OCI-LY7 (cell line): Measurements from ENCODE around the gene TUBB8B. TPM values are rescaled to one million over a fixed set of nuclear protein-coding genes. Genes with fewer than 3 reads are reported as not detected.
"Not testable (repeated sequence)": the region's sequence is repeated elsewhere in the genome, so short reads cannot be mapped to it uniquely, and the experiment has no call there.

ENCODE experiments used
- BruUV-seq: library from RNA; stranded (reverse); fragments of 400-500 nt; replicated peaks from 2 replicates; lab custom pipeline; 2021; lab: Mats Ljungman, UMichigan
- CTCF ChIA-PET: fragments of 300-600 bp; sonication (Branson Sonifier 250); formaldehyde crosslinking; loops from one replicate; lab custom pipeline; 2022; ENCODE audit warnings: antibody characterized with exemption; ENCODE audit not compliant: unreplicated experiment; lab: Charles Lee
- POLR2A ChIA-PET: fragments of 300-600 bp; sonication (Branson Sonifier 250); formaldehyde crosslinking; loops from one replicate; lab custom pipeline; 2022; ENCODE audit warnings: antibody characterized with exemption; lab: Charles Lee
- DNase-seq: peaks from one replicate; pipeline ENCODE4 v3.0.0-alpha.2; 2015; ENCODE audit warnings: low spot score
- H2AFZ ChIP-seq: fragments of 200-600 bp; sonication (generic), shearing (Covaris generic); 2 replicates; pipeline ENCODE4 v1.6.1; 2014; ENCODE audit warnings: mild to moderate bottlenecking, antibody characterized with exemption, low read length, moderate library complexity
- H3K27ac ChIP-seq: fragments of 200-600 bp; sonication (generic); 2 replicates; pipeline ENCODE4 v1.5.1; 2014; ENCODE audit warnings: mixed run types, low read depth, mild to moderate bottlenecking, moderate library complexity, low read length, inconsistent platforms; ENCODE audit not compliant: poor library complexity, severe bottlenecking
- H3K36me3 ChIP-seq: fragments of 200-600 bp; sonication (generic); 2 replicates; pipeline ENCODE4 v1.6.1; 2014; ENCODE audit warnings: mild to moderate bottlenecking, antibody characterized with exemption, low read length, moderate library complexity, mixed read lengths; ENCODE audit not compliant: insufficient read depth
- H3K4me1 ChIP-seq: fragments of 200-600 bp; sonication (generic); 2 replicates; pipeline ENCODE4 v1.5.1; 2014; ENCODE audit warnings: mild to moderate bottlenecking, low read length; ENCODE audit not compliant: insufficient read depth, poor library complexity, severe bottlenecking
- H3K4me2 ChIP-seq: fragments of 200-600 bp; sonication (generic); 2 replicates; pipeline ENCODE4 v1.6.1; 2014; ENCODE audit warnings: mild to moderate bottlenecking, low read length
- H3K4me3 ChIP-seq: fragments of 200-600 bp; sonication (generic); 2 replicates; pipeline ENCODE4 v1.5.1; 2014; ENCODE audit warnings: mild to moderate bottlenecking, low read depth, low read length; ENCODE audit not compliant: poor library complexity, severe bottlenecking
- H3K79me2 ChIP-seq: fragments of 200-600 bp; sonication (generic); 2 replicates; pipeline ENCODE4 v1.6.1; 2016; ENCODE audit warnings: low read depth, mild to moderate bottlenecking, low read length, moderate library complexity, mixed read lengths; ENCODE audit not compliant: insufficient read depth
- H3K9me2 ChIP-seq: fragments of 200-600 bp; sonication (generic); 2 replicates; pipeline ENCODE4 v1.6.1; 2016; ENCODE audit warnings: mild to moderate bottlenecking, low read length, mixed read lengths; ENCODE audit not compliant: insufficient read depth
- H3K9me3 ChIP-seq: fragments of 200-600 bp; sonication (generic); 2 replicates; pipeline ENCODE4 v1.6.1; 2014; ENCODE audit warnings: mild to moderate bottlenecking, mixed run types, low read length, mixed read lengths
- H4K20me1 ChIP-seq: fragments of 200-600 bp; sonication (generic); 2 replicates; pipeline ENCODE4 v1.6.1; 2014; ENCODE audit warnings: mild to moderate bottlenecking, antibody characterized with exemption, low read length, moderate library complexity, mixed read lengths; ENCODE audit not compliant: insufficient read depth
- intact Hi-C: fragments of 100-400 bp; cut with micrococcal nuclease; formaldehyde crosslinking; loops from one replicate; pipeline ENCODE4 v1.10.0; 2022; ENCODE audit not compliant: unreplicated experiment
- total RNA-seq, 2 experiments: library from RNA; depleted of rRNA in 1 of 2; stranded (reverse); fragments of >200 nt in 1 of 2; shearing (Covaris generic) in 1 of 2; gene quantifications; 2 replicates each; pipeline ENCODE4 v1.2.3, GENCODE V29; 2014 to 2022

The TUBB8B gene
- total RNA-seq, 2 experiments from 2014 or later = not detected

- H4K20me1 ChIP-seq, DNase-seq, H3K9me3 ChIP-seq, H3K36me3 ChIP-seq, CTCF ChIA-PET, H3K79me2 ChIP-seq, intact Hi-C loops, H3K4me1 ChIP-seq, H3K27ac ChIP-seq, H3K4me2 ChIP-seq, BruUV-seq, H2AFZ ChIP-seq, H3K4me3 ChIP-seq, H3K9me2 ChIP-seq, POLR2A ChIA-PET: not testable (repeated sequence)
Observed at GRCh38 chr18:13177-13576, 36.2 kb downstream of the TUBB8B start.

- BruUV-seq, H4K20me1 ChIP-seq, H3K79me2 ChIP-seq, POLR2A ChIA-PET, H3K9me2 ChIP-seq, H3K4me2 ChIP-seq, H3K36me3 ChIP-seq, H3K4me1 ChIP-seq, DNase-seq, CTCF ChIA-PET, H3K27ac ChIP-seq, H3K9me3 ChIP-seq, intact Hi-C loops, H3K4me3 ChIP-seq, H2AFZ ChIP-seq: not testable (repeated sequence)
Observed at GRCh38 chr18:12773-13172, 36.6 kb downstream of the TUBB8B start.

GRCh38 chr18:11383-12274 is 37.8 kb downstream of the TUBB8B start:
- DNase-seq, POLR2A ChIA-PET, intact Hi-C loops, H4K20me1 ChIP-seq, H2AFZ ChIP-seq, H3K4me3 ChIP-seq, H3K79me2 ChIP-seq, H3K27ac ChIP-seq, H3K9me2 ChIP-seq, CTCF ChIA-PET, H3K4me2 ChIP-seq, H3K36me3 ChIP-seq, H3K9me3 ChIP-seq, H3K4me1 ChIP-seq, BruUV-seq: not testable (repeated sequence)

- H3K79me2 ChIP-seq, POLR2A ChIA-PET, BruUV-seq, H2AFZ ChIP-seq, H3K36me3 ChIP-seq, H3K4me2 ChIP-seq, H3K9me3 ChIP-seq, H3K9me2 ChIP-seq, DNase-seq, H3K4me3 ChIP-seq, intact Hi-C loops, H4K20me1 ChIP-seq, H3K27ac ChIP-seq, H3K4me1 ChIP-seq, CTCF ChIA-PET: not testable (repeated sequence)
Observed at GRCh38 chr18:10624-11184, 38.7 kb downstream of the TUBB8B start.

- DNase-seq, BruUV-seq, H3K27ac ChIP-seq: not testable (repeated sequence)
Observed at GRCh38 chr18:9937-10336, 39.5 kb downstream of the TUBB8B start.

More at GRCh38 chr18:9937-10336, 39.5 kb downstream of the TUBB8B start:
- H3K4me3 ChIP-seq, H3K36me3 ChIP-seq, POLR2A ChIA-PET, H3K9me3 ChIP-seq, intact Hi-C loops, H4K20me1 ChIP-seq, H3K79me2 ChIP-seq, H2AFZ ChIP-seq, H3K4me2 ChIP-seq, H3K9me2 ChIP-seq, H3K4me1 ChIP-seq, CTCF ChIA-PET: not testable (repeated sequence)
